ENCODE data around the gene EXOC4. TPM values are rescaled to one million over a fixed set of nuclear protein-coding genes. Genes with fewer than 3 reads are reported as not detected.

The EXOC4 gene
- total RNA-seq, 1 experiment from 2014 or later, result 66.2 TPM

- Histone ChIP-seq H3K4me1 (no peaks in the 10 kb centered on the region), H3K27me3 (replicated peaks; ENCODE audit: control insufficient read depth, insufficient read depth, low read length) (no peaks in the 10 kb centered on the region), H3K4me3 (ENCODE audit: low read depth, low read length) (no peak overlapping the region), H3K36me3 (ENCODE audit: control insufficient read depth, insufficient read depth, low read length) (no peaks in the 10 kb centered on the region), H3K9me3 (no peaks in the 10 kb centered on the region)
- Mint-ChIP-seq H3K9me3 (ENCODE audit: unreplicated experiment) (no peaks in the 10 kb centered on the region), H3K36me3 (ENCODE audit: insufficient read depth, unreplicated experiment) (peaks cover 2% of the 10 kb centered on the region), H3K27me3 (ENCODE audit: insufficient read depth, unreplicated experiment) (no peaks in the 10 kb centered on the region), H3K4me3 (ENCODE audit: unreplicated experiment) (no peak overlapping the region), H3K27ac (ENCODE audit: unreplicated experiment) (no peak overlapping the region), H3K4me1 (ENCODE audit: low read depth, unreplicated experiment) (no peaks in the 10 kb centered on the region)
- no TSS peak for BruUV-seq (replicated peaks)
- DNase-seq, result no peak
- intact Hi-C loops (cut with micrococcal nuclease; ENCODE audit: unreplicated experiment), result no loop called here
- TF ChIP-seq CTCF (IDR thresholded peaks at IDR 0.05; ENCODE audit: insufficient read depth in 1 of 2, low read depth in 1 of 2, low read length in 1 of 2, severe bottlenecking in 1 of 2, unreplicated experiment in 1 of 2), result no peak
- ChIA-PET CTCF (no interaction called here), POLR2A (no interaction called here)
These were observed 330.8 kb downstream of the EXOC4 start for GRCh38 chr7:133583545-133584171.

DNA sequence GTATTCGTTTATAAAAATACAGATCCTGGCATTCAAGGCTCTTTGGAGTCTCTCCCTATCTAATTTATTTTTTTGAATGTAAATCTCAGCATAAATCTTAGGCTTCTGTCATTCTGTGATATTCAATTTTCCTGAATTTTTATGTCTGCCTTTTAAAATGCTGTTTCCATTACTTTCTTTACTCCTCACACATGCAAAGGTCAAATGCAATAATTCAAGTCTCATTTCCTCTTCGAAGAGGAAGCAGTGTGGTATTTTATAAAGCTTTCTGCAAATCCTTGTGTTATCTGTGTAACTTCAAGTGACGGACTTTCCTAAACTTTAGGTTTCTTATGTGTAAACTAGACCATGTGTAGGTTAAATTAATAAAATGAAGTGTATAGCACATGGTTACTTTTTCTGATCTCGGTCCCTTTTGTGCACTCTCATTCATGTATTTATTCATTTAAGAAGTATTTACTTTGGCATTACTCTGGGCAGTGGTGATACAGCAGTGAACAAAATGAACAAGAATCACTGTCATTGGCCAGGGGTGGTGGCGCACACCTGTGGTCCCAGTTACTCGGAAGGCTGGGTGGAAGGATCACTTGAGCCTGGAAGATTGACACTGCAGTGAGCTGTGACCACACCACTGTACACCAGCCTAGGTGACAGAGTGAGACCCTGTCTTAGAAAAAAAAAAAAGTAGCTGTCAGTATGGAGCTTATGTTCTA lies 332.2 kb downstream of the EXOC4 start:
- DNase-seq, result no peak
- POLR2A ChIA-PET, result no interaction called here
- no TSS peak for BruUV-seq (replicated peaks)

DNA sequence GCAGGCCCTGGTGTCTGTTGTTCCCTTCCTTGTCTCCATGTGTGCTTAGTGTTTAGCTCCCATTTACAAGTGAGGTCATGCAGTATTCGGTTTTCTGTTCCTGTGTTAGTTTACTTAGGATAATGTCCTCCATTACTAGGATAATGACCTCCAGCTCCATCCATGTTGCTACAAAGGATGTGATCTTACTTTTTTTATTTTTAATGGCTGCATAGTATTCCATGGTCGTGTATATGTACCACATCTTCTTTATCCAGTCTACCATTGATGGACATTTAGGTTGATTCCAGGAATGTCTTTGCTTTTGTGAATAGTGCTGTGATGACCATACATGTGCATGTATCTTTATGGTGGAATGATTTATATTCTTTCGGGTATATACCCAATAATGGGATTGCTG lies 333.4 kb downstream of the EXOC4 start:
- H3K9me3 ChIP-seq, result no peaks in the 10 kb centered on the region
- H3K9me3 Mint-ChIP-seq (ENCODE audit: unreplicated experiment), result no peaks in the 10 kb centered on the region
- H3K27ac Mint-ChIP-seq (ENCODE audit: unreplicated experiment), result no peak overlapping the region
- no TSS peak for BruUV-seq (replicated peaks)
- H3K4me1 ChIP-seq, result no peaks in the 10 kb centered on the region
- DNase-seq, result no peak
- H3K36me3 ChIP-seq (ENCODE audit: control insufficient read depth, insufficient read depth, low read length), result no peaks in the 10 kb centered on the region
- H3K4me1 Mint-ChIP-seq (ENCODE audit: low read depth, unreplicated experiment), result no peaks in the 10 kb centered on the region
- no peak overlapping the region for H3K4me3 ChIP-seq (ENCODE audit: low read depth, low read length)
- ChIA-PET POLR2A (no interaction called here), CTCF (no interaction called here)
- peaks cover 6% of the 10 kb centered on the region for H3K36me3 Mint-ChIP-seq (ENCODE audit: insufficient read depth, unreplicated experiment)
- H3K27me3 ChIP-seq (replicated peaks; ENCODE audit: control insufficient read depth, insufficient read depth, low read length), result no peaks in the 10 kb centered on the region
- no peak overlapping the region for H3K4me3 Mint-ChIP-seq (ENCODE audit: unreplicated experiment)
- no peak for TF ChIP-seq CTCF (IDR thresholded peaks at IDR 0.05; ENCODE audit: insufficient read depth in 1 of 2, low read depth in 1 of 2, low read length in 1 of 2, severe bottlenecking in 1 of 2, unreplicated experiment in 1 of 2)
- H3K27me3 Mint-ChIP-seq (ENCODE audit: insufficient read depth, unreplicated experiment), result no peaks in the 10 kb centered on the region
- intact Hi-C loops (cut with micrococcal nuclease; ENCODE audit: unreplicated experiment), result no loop called here

More for the DNA sequence above, 332.2 kb downstream of the EXOC4 start:
- Mint-ChIP-seq H3K4me3 (ENCODE audit: unreplicated experiment) (no peak overlapping the region), H3K4me1 (ENCODE audit: low read depth, unreplicated experiment) (no peaks in the 10 kb centered on the region), H3K36me3 (ENCODE audit: insufficient read depth, unreplicated experiment) (peaks cover 6% of the 10 kb centered on the region), H3K9me3 (ENCODE audit: unreplicated experiment) (no peaks in the 10 kb centered on the region), H3K27me3 (ENCODE audit: insufficient read depth, unreplicated experiment) (no peaks in the 10 kb centered on the region), H3K27ac (ENCODE audit: unreplicated experiment) (no peak overlapping the region)
- Histone ChIP-seq H3K36me3 (ENCODE audit: control insufficient read depth, insufficient read depth, low read length) (no peaks in the 10 kb centered on the region), H3K27me3 (replicated peaks; ENCODE audit: control insufficient read depth, insufficient read depth, low read length) (no peaks in the 10 kb centered on the region), H3K4me3 (ENCODE audit: low read depth, low read length) (no peak overlapping the region), H3K9me3 (no peaks in the 10 kb centered on the region), H3K4me1 (no peaks in the 10 kb centered on the region)
- TF ChIP-seq CTCF (IDR thresholded peaks at IDR 0.05; ENCODE audit: insufficient read depth in 1 of 2, low read depth in 1 of 2, low read length in 1 of 2, severe bottlenecking in 1 of 2, unreplicated experiment in 1 of 2), result no peak
- CTCF ChIA-PET, result no interaction called here
- intact Hi-C loops (cut with micrococcal nuclease; ENCODE audit: unreplicated experiment), result no loop called here
